Measurements from ENCODE around the gene SALL4.

SALL4 gene

DNA sequence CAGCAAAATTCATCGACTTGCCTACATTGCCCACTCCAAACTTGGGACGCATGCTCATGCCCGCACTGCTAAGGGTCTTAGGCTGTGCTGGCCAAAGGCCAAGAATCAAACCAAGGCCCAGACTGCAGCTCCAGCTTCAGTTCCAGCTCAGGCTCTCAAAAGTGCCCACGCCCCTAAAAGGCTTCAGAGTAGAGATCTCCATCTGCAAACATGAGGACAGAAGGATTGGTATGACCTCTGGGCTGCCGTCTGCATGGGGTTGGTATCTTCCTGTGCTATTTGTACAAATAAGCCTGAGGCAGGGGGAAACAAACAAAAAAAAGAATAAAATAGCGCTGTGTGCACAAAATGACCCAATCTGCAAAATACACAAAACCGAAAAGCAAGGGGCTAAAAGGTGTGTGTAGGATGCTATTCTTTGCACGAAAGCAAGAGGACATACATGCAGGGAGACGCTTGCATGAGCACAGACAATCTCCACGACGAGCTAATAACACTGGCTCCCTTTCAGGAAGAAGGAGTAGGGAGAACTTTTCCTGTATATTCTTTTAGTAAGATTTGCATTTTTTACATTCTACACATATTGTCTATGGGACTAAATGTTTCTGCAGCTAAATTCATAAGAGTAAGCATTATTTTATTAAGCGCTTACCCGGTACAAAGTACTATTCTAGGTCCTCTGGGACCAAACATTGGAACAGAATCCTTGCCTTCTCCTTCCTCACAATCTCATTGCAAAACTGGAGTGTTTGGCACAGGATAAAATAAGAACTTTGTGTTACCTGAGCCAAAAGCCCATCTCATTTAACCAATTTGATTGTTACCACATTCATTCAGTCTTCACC lies 67.2 kb downstream of the SALL4 start:
- DNase-seq: peak; percentile 86

DNA sequence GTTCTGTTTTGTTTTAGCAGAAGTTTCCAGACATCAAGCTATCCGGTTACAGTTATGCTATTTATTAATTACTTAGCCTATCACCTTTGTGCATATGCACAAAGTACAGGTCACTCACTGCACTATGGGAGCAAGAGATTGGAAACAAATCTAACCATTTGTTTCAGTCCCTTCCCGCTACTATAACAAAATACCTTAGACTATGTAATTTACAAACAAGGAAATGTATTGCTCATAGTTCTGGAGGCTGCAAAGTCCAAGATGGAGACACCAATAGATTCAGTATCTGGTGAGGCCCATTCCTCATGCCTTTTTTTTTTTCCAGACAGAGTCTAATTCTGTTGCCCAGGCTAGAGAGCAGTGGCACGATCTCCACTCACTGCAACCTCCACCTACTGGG lies 69.3 kb downstream of the SALL4 start:
- DNase-seq: no peak

Measured in NCI-H69 (cell line).